ENCODE measurements around the gene DPP4.

- TF ChIP-seq YY1 (IDR thresholded peaks at IDR 0.05; ENCODE audit: insufficient read depth, insufficient read length) = no peak
- TF ChIP-seq ZNF274 (IDR thresholded peaks at IDR 0.05; ENCODE audit: low read depth, low read length) = no peak
- TF ChIP-seq SUZ12 (IDR thresholded peaks at IDR 0.05; ENCODE audit: extremely low read depth, insufficient read depth, insufficient read length) = no peak
Observed at GRCh38 chr2:162025121-162025911, 48.7 kb downstream of the DPP4 start.
